Measurements from ENCODE around the gene MCEE. TPM values are rescaled to one million over a fixed set of nuclear protein-coding genes. Genes with fewer than 3 reads are reported as not detected.

MCEE gene
- polyA plus RNA-seq, 1 of the 3 experiments (the other 2 are of a cell fraction), result 6.2 TPM

- WGBS (ENCODE audit: low lambda C conversion rate), result 39% methylated on average over 2 of the region's 2 CpGs
- Histone ChIP-seq H3K27me3 (ENCODE audit: insufficient read depth) (no peaks in the 10 kb centered on the region; the same call in 1 of the 2 replicates), H4K20me1 (ENCODE audit: insufficient read depth) (no peaks in the 10 kb centered on the region), H3K9me2 (no peaks in the 10 kb centered on the region), H3K4me3 (ENCODE audit: low read depth in 2 of 2, low read length in 1 of 2) (no peak overlapping the region), H2AFZ (ENCODE audit: low read depth) (no peak overlapping the region), H3F3A (replicated peaks; ENCODE audit: insufficient read depth) (no peaks in the 10 kb centered on the region), H3K4me1 (ENCODE audit: control insufficient read depth in 1 of 2, insufficient read depth in 2 of 2, low read depth in 1 of 2, low read length in 1 of 2) (no peaks in the 10 kb centered on the region), H3K36me3 (replicated peaks in 1 of 2; ENCODE audit: control insufficient read depth in 1 of 2, insufficient read depth in 2 of 2, low read length in 1 of 2) (no peaks in the 10 kb centered on the region), H3K9me3 (no peaks in the 10 kb centered on the region), H3K4me2 (no peak overlapping the region), H3K79me2 (ENCODE audit: insufficient read depth) (no peaks in the 10 kb centered on the region), H3K9ac (no peak overlapping the region), H3K27ac (ENCODE audit: low read depth in 2 of 2, low read length in 1 of 2) (no peak overlapping the region)
- TF ChIP-seq TEAD4 (IDR thresholded peaks at IDR 0.05; ENCODE audit: borderline replicate concordance, insufficient read depth) (no peak), EP300 (IDR thresholded peaks at IDR 0.05; ENCODE audit: borderline replicate concordance in 1 of 2, low read depth in 1 of 2, low read length in 1 of 2) (no peak), RCOR1 (IDR thresholded peaks at IDR 0.05; ENCODE audit: low read length) (no peak), FOSL2 (IDR thresholded peaks at IDR 0.05; ENCODE audit: borderline replicate concordance, low read depth) (no peak), ZBTB33 (IDR thresholded peaks at IDR 0.05; ENCODE audit: borderline replicate concordance, low read depth) (no peak), MXI1 (IDR thresholded peaks at IDR 0.05; ENCODE audit: low read depth, low read length) (no peak), MEF2A (IDR thresholded peaks at IDR 0.05; ENCODE audit: borderline replicate concordance, low read depth) (no peak), REST (IDR thresholded peaks at IDR 0.05; ENCODE audit: low read depth, low read length) (no peak), USF2 (IDR thresholded peaks at IDR 0.05; ENCODE audit: borderline replicate concordance, low read depth, low read length) (no peak), MAX (IDR thresholded peaks at IDR 0.05; ENCODE audit: low read depth) (no peak), ELF1 (IDR thresholded peaks at IDR 0.05) (no peak), JUND (IDR thresholded peaks at IDR 0.05) (no peak), GATA2 (CRISPR knock-in tag; IDR thresholded peaks at IDR 0.05) (no peak), IRF3 (IDR thresholded peaks at IDR 0.05; ENCODE audit: low read depth, low read length) (no peak), RAD21 (IDR thresholded peaks at IDR 0.05; ENCODE audit: low read length) (no peak), RFX5 (IDR thresholded peaks at IDR 0.05; ENCODE audit: low read length) (no peak), CTCF (IDR thresholded peaks at IDR 0.05) (no peak), NFIC (IDR thresholded peaks at IDR 0.05; ENCODE audit: borderline replicate concordance) (no peak), YY1 (IDR thresholded peaks at IDR 0.05; ENCODE audit: low read depth) (no peak)
- DNase-seq, result no peak
- ChIA-PET CTCF (interaction anchor here (1.3 to 1.5 kb wide), 2 partner anchors 59 kb away, joined by 3 to 4 read pairs; no protein-coding TSS in a partner anchor), POLR2A (interaction anchor here (1.5 kb wide), 1 partner anchor 8 kb away, joined by 5 read pairs; the partner anchor contains the start of gene NAGK)
These were observed 69.8 kb downstream of the MCEE start for GRCh38 chr2:71060211-71060610.
